ENCODE results near the gene INSRR. TPM values are rescaled to one million over a fixed set of nuclear protein-coding genes. Genes with fewer than 3 reads are reported as not detected.

The INSRR gene
- total RNA-seq, 2 donors from 2014 or later, result not detected

DNA sequence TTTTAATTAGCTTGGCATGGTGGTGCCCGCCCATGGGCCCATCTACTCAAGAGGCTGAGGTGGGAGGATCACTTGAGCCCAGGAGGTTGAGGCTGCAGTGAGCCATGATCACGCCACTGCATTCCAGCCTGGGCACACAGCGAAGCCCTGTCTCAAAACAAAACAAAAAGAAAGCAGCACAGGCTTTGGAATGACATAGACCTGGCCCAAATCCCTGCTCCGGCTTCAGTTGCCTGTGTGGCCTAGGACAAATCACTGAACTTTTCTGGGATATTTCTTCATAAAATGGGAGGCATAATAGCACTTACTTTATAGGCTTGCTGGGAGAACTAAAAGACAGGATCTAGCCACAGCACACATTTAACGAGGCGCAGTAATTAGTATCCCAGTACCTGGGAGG is 37.0 kb upstream of the INSRR start:
- Histone ChIP-seq H3K9me3 (no peaks in the 10 kb centered on the region), H3K4me1 (no peaks in the 10 kb centered on the region), H3K4me3 (no peak overlapping the region), H3K36me3 (no peaks in the 10 kb centered on the region), H3K9ac (ENCODE audit: low read depth in 2 of 2, low read length in 2 of 2) (no peak overlapping the region), H3K27ac (peak overlapping the region; percentile 7), H3K27me3 (peaks cover 16% of the 10 kb centered on the region)
- no peak for DNase-seq
- TF ChIP-seq, protein P1, sequence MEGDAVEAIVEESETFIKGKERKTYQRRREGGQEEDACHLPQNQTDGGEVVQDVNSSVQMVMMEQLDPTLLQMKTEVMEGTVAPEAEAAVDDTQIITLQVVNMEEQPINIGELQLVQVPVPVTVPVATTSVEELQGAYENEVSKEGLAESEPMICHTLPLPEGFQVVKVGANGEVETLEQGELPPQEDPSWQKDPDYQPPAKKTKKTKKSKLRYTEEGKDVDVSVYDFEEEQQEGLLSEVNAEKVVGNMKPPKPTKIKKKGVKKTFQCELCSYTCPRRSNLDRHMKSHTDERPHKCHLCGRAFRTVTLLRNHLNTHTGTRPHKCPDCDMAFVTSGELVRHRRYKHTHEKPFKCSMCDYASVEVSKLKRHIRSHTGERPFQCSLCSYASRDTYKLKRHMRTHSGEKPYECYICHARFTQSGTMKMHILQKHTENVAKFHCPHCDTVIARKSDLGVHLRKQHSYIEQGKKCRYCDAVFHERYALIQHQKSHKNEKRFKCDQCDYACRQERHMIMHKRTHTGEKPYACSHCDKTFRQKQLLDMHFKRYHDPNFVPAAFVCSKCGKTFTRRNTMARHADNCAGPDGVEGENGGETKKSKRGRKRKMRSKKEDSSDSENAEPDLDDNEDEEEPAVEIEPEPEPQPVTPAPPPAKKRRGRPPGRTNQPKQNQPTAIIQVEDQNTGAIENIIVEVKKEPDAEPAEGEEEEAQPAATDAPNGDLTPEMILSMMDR (IDR thresholded peaks at IDR 0.05), result no peak
- intact Hi-C loops (cut with DNase I), result no loop called here

DNA sequence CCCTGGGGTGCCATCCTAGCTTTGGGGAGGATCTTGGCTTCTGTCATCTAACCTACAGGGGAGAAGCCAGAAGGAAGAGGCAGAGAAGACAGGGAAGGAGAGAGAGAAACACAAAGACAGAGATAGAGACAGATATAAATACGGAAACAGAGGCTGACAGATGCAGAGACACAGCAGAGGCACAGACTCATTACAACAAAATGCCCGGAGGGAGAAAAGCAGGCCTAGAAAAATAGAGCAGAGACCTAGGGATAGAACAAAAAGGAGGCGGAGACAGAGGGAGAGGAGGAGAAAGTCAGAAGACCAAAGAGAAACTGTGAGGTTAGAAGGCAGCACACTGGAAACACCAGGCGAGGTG is 36.5 kb upstream of the INSRR start:
- peak overlapping the region in 1 of 2 donors; percentile 1 for H3K9ac ChIP-seq (ENCODE audit: low read depth in 2 of 2, low read length in 2 of 2)
- H3K27me3 ChIP-seq, result peaks cover 16% of the 10 kb centered on the region
- H3K9me3 ChIP-seq, result no peaks in the 10 kb centered on the region
- H3K36me3 ChIP-seq, result no peaks in the 10 kb centered on the region
- TF ChIP-seq, protein P1 (IDR thresholded peaks at IDR 0.05), result no peak
- H3K27ac ChIP-seq, result peak overlapping the region; percentile 7
- intact Hi-C loops (cut with DNase I), result no loop called here
- H3K4me3 ChIP-seq, result no peak overlapping the region
- no peaks in the 10 kb centered on the region for H3K4me1 ChIP-seq
- no peak for DNase-seq

GRCh38 chr1:156894711-156895454 is 36.0 kb upstream of the INSRR start:
- no peak overlapping the region for H3K4me3 ChIP-seq
- H3K27ac ChIP-seq, result peak overlapping the region; percentile 7
- H3K4me1 ChIP-seq, result no peaks in the 10 kb centered on the region
- no peaks in the 10 kb centered on the region for H3K9me3 ChIP-seq
- H3K36me3 ChIP-seq, result no peaks in the 10 kb centered on the region
- intact Hi-C loops (cut with DNase I), result loop anchor here (5.0 kb wide), 1 partner anchor 32 kb away; no protein-coding TSS in a partner anchor
- H3K27me3 ChIP-seq, result peaks cover 16% of the 10 kb centered on the region
- no peak for DNase-seq
- H3K9ac ChIP-seq (ENCODE audit: low read depth in 2 of 2, low read length in 2 of 2), result peak overlapping the region; percentile 1 to 48
- TF ChIP-seq, protein P1 (IDR thresholded peaks at IDR 0.05), result no peak

GRCh38 chr1:156894001-156894400 is 35.1 kb upstream of the INSRR start:
- Histone ChIP-seq H3K4me1 (no peaks in the 10 kb centered on the region), H3K9ac (ENCODE audit: low read depth in 2 of 2, low read length in 2 of 2) (peak overlapping the region in 1 of 2 donors; percentile 48), H3K27me3 (peaks cover 16% of the 10 kb centered on the region), H3K4me3 (peak overlapping the region; percentile 10), H3K27ac (no peak overlapping the region), H3K36me3 (no peaks in the 10 kb centered on the region), H3K9me3 (no peaks in the 10 kb centered on the region)
- TF ChIP-seq, protein P1 (IDR thresholded peaks at IDR 0.05), result no peak
- intact Hi-C loops (cut with DNase I), result loop anchor here (5.0 kb wide), 1 partner anchor 33 kb away; no protein-coding TSS in a partner anchor
- no peak for DNase-seq

GRCh38 chr1:156893048-156893953 is 34.4 kb upstream of the INSRR start, which contains the start of gene PEAR1:
Gene PEAR1 (plus strand): TSS chr1:156893718. CDS start chr1:156903927, 10,209 bp downstream.
- Histone ChIP-seq H3K4me3 (peak within 1 kb of the TSS; percentile 10), H3K9me3 (no peaks in the 10 kb centered on the region), H3K27ac (peak within 1 kb of the TSS; percentile 50), H3K27me3 (peaks cover 16% of the 10 kb centered on the region), H3K9ac (ENCODE audit: low read depth in 2 of 2, low read length in 2 of 2) (peak within 1 kb of the TSS in 1 of 2 donors; percentile 62), H3K36me3 (no peaks in the 10 kb centered on the region), H3K4me1 (no peaks in the 10 kb centered on the region)
- DNase-seq, result no peak
- intact Hi-C loops (cut with DNase I), result loop anchor here (5.0 kb wide), 1 partner anchor 34 kb away; no protein-coding TSS in a partner anchor
- TF ChIP-seq, protein P1 (IDR thresholded peaks at IDR 0.05), result no peak
